Muscle of leg (tissue), 16 donors: ENCODE measurements around the gene OR2T4. TPM values are rescaled to one million over a fixed set of nuclear protein-coding genes. Genes with fewer than 3 reads are reported as not detected.

Experiments
- DNase-seq: peaks from one replicate; pipeline ENCODE4 v3.0.0; 2013
- H3K27ac ChIP-seq: one replicate; pipeline ENCODE4 v1.5.1; 2013; ENCODE audit warnings: mild to moderate bottlenecking, low read length, control low read depth
- H3K27me3 ChIP-seq: one replicate; pipeline ENCODE4 v1.6.1; 2013; ENCODE audit warnings: low read length; ENCODE audit not compliant: control insufficient read depth, insufficient read depth
- H3K36me3 ChIP-seq: one replicate; pipeline ENCODE4 v1.6.1; 2013; ENCODE audit warnings: low read length; ENCODE audit not compliant: control insufficient read depth, insufficient read depth
- H3K4me1 ChIP-seq: one replicate; pipeline ENCODE4 v1.6.1; 2013; ENCODE audit warnings: low read length; ENCODE audit not compliant: control insufficient read depth, insufficient read depth
- H3K4me3 ChIP-seq: one replicate; pipeline ENCODE4 v1.5.1; 2013; ENCODE audit warnings: low read length, control low read depth
- H3K9me3 ChIP-seq: replicated peaks from 2 replicates; pipeline ENCODE4 v1.6.1; 2013; ENCODE audit warnings: low read depth, low read length; ENCODE audit not compliant: control insufficient read depth
- WGBS: methylation state at CpG from one replicate; pipeline ENCODE4 v1.1.5; 2013; ENCODE audit warnings: missing lambda C conversion rate; ENCODE audit not compliant: insufficient coverage; 5-methylcytosine and 5-hydroxymethylcytosine counted together
- long read RNA-seq, 11 donors: transcript quantifications; one replicate each; lab custom pipeline, GENCODE V29; 2026
- polyA plus RNA-seq, 8 donors: library from polyadenylated mRNA; unstranded; fragments of 120-200 nt; gene quantifications; one replicate each; pipeline versions ENCODE4 v1.2.1 to v1.2.3, GENCODE V29; 2013; ENCODE audit warnings: inconsistent platforms in 1 of 8, low replicate concordance in 1 of 8; ENCODE audit not compliant: insufficient read length in 8 of 8, insufficient read depth in 1 of 8
- total RNA-seq: library from RNA; stranded (reverse); fragments of 120-200 nt; gene quantifications from one replicate; pipeline ENCODE4 v1.2.4, GENCODE V29; 2013

OR2T4 gene
- total RNA-seq (not detected), polyA plus RNA-seq (not detected)
- long read RNA-seq, donor 1: 0 reads
- long read RNA-seq, donor 2: 0 reads
- long read RNA-seq, donor 3: 0 reads
- long read RNA-seq, donor 4: 0 reads
- long read RNA-seq, donor 5: 0 reads
- long read RNA-seq, donor 6: 0 reads
- long read RNA-seq, donor 7: 0 reads
- long read RNA-seq, donor 8: 0 reads
- long read RNA-seq, donor 9: 0 reads
- long read RNA-seq, donor 10: 0 reads
- long read RNA-seq, donor 11: 0 reads

GRCh38 chr1:248361121-248361715 lies at the start of gene OR2T4:
Gene OR2T4, plus strand, starts transcription at chr1:248361665. Its CDS starts 0 bp downstream, at chr1:248361665.
- no peak for DNase-seq
- Histone ChIP-seq H3K9me3 (peaks cover 13% of the 10 kb centered on the region), H3K4me3 (no peak within 1 kb of the TSS), H3K4me1 (no peaks in the 10 kb centered on the region), H3K27ac (no peak within 1 kb of the TSS), H3K27me3 (no peaks in the 10 kb centered on the region), H3K36me3 (no peaks in the 10 kb centered on the region)
- WGBS: 13% methylated on average over 1 of the region's 3 CpGs

GRCh38 chr1:248316796-248317195 lies 44.7 kb upstream of the OR2T4 start:
- H3K36me3 ChIP-seq: no peaks in the 10 kb centered on the region
- H3K27me3 ChIP-seq: no peaks in the 10 kb centered on the region
- 85% methylated on average over 9 of the region's 11 CpGs for WGBS
- no peak for DNase-seq
- no peak overlapping the region for H3K27ac ChIP-seq
- H3K4me1 ChIP-seq: no peaks in the 10 kb centered on the region
- H3K4me3 ChIP-seq: no peak overlapping the region
- H3K9me3 ChIP-seq: peaks cover 36% of the 10 kb centered on the region

- H3K4me3 ChIP-seq: no peak within 1 kb of the TSS
- peaks cover 13% of the 10 kb centered on the region for H3K9me3 ChIP-seq
- no peak within 1 kb of the TSS for H3K27ac ChIP-seq
- no peaks in the 10 kb centered on the region for H3K4me1 ChIP-seq
- H3K27me3 ChIP-seq: no peaks in the 10 kb centered on the region
- DNase-seq: no peak
- WGBS: no CpG with 5 or more reads among the region's 1 CpG
- H3K36me3 ChIP-seq: no peaks in the 10 kb centered on the region
Observed at GRCh38 chr1:248324468-248324867, 37.0 kb upstream of the OR2T4 start, which contains the start of gene OR2M7. Gene OR2M7, minus strand, starts transcription at chr1:248324568. Its CDS starts 0 bp downstream, at chr1:248324568.

- H3K27ac ChIP-seq: no peak overlapping the region
- DNase-seq: no peak
- no CpG with 5 or more reads among the region's 3 CpGs for WGBS
- no peaks in the 10 kb centered on the region for H3K36me3 ChIP-seq
- H3K27me3 ChIP-seq: no peaks in the 10 kb centered on the region
- no peak overlapping the region for H3K4me3 ChIP-seq
- H3K4me1 ChIP-seq: no peaks in the 10 kb centered on the region
- H3K9me3 ChIP-seq: peaks cover 20% of the 10 kb centered on the region
Observed at GRCh38 chr1:248343451-248343850, 18.0 kb upstream of the OR2T4 start.

- peaks cover 20% of the 10 kb centered on the region for H3K9me3 ChIP-seq
- H3K27me3 ChIP-seq: no peaks in the 10 kb centered on the region
- WGBS: no CpG with 5 or more reads among the region's 4 CpGs
- H3K27ac ChIP-seq: no peak within 1 kb of the TSS
- no peaks in the 10 kb centered on the region for H3K36me3 ChIP-seq
- no peak for DNase-seq
- no peak within 1 kb of the TSS for H3K4me3 ChIP-seq
- H3K4me1 ChIP-seq: no peaks in the 10 kb centered on the region
Observed at GRCh38 chr1:248348475-248348874, 13.0 kb upstream of the OR2T4 start, which contains the start of gene OR14C36. Gene OR14C36, plus strand, starts transcription at chr1:248348775. Its CDS starts 0 bp downstream, at chr1:248348775.

GRCh38 chr1:248359415-248359814 lies 2.0 kb upstream of the OR2T4 start:
- H3K27me3 ChIP-seq: no peaks in the 10 kb centered on the region
- no peak for DNase-seq
- no peak overlapping the region for H3K4me3 ChIP-seq
- H3K36me3 ChIP-seq: no peaks in the 10 kb centered on the region
- 40% methylated on average over 1 of the region's 3 CpGs for WGBS
- H3K27ac ChIP-seq: no peak overlapping the region
- no peaks in the 10 kb centered on the region for H3K4me1 ChIP-seq
- peaks cover 9% of the 10 kb centered on the region for H3K9me3 ChIP-seq

GRCh38 chr1:248366609-248367008 lies 5.1 kb downstream of the OR2T4 start:
- H3K4me3 ChIP-seq: no peak overlapping the region
- no peaks in the 10 kb centered on the region for H3K4me1 ChIP-seq
- H3K9me3 ChIP-seq: peaks cover 6% of the 10 kb centered on the region
- no peak overlapping the region for H3K27ac ChIP-seq
- no peaks in the 10 kb centered on the region for H3K27me3 ChIP-seq
- DNase-seq: no peak
- no peaks in the 10 kb centered on the region for H3K36me3 ChIP-seq

DNA sequence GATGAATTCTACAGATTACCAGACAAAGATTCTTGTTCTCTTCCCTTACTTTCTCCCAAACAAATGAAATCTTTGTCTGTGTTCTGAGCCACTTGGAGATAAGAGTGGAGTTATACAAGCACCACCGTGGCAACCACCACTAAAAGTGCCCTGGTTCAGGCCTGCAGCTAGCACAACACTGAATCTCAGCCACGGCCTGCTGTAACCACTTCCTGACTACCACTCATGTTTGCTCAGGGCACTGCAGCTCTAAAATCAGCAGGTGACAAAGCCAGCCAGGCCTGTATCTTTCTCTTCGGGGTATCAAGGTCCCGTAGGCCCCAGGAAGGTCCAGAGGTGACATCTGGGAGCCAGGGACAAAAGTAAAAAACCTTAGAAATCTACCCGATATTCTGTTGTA lies 10.9 kb downstream of the OR2T4 start:
- no peak overlapping the region for H3K27ac ChIP-seq
- peaks cover 15% of the 10 kb centered on the region for H3K9me3 ChIP-seq
- no peaks in the 10 kb centered on the region for H3K27me3 ChIP-seq
- 94% methylated on average over 5 of the region's 5 CpGs for WGBS
- no peaks in the 10 kb centered on the region for H3K4me1 ChIP-seq
- H3K36me3 ChIP-seq: no peaks in the 10 kb centered on the region
- DNase-seq: no peak
- no peak overlapping the region for H3K4me3 ChIP-seq

DNA sequence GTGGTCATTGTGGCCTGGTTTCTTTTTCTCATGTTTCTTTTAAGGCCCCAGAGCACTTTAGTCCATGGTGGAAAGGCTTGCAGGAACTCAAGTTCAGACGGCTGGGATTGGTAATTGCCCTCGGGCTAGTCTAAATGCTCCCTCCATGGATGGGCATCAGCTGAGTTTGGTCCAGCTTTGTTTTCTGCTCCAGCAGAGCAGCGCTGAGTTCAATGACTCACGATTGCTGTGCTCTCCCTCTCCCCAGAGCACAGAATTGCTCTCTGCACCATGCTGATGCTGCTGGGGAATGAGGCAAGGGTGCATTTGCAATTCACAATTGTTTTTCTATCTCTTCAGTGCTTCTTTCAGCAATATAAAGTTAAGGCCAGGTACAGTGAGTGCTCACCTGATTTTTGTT lies 12.3 kb downstream of the OR2T4 start:
- no peak for DNase-seq
- H3K27me3 ChIP-seq: no peaks in the 10 kb centered on the region
- no peaks in the 10 kb centered on the region for H3K36me3 ChIP-seq
- no peaks in the 10 kb centered on the region for H3K4me1 ChIP-seq
- no peak overlapping the region for H3K4me3 ChIP-seq
- peaks cover 15% of the 10 kb centered on the region for H3K9me3 ChIP-seq
- no peak overlapping the region for H3K27ac ChIP-seq
- WGBS: 62% methylated on average over 4 of the region's 4 CpGs

DNA sequence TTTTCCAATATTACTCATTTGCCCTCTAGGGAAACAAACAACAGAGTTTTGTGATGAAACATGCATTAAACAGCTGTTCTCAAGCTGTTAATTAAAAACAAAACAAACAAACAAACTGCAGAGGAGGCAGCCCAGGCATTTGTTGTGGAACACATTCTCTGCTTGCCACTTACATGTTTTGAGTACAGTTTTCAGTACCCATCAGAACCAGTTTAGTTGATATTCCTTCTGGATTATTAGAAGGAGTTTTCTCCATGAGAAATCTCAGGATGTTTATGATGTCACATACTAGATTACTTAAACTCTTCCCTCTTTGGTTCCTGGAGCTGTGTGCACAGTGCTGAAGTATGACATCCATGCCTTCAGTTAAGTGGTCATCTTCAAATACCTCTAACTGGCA lies 14.0 kb downstream of the OR2T4 start, which contains the start of gene OR2T6:
TSS of gene OR2T6 (plus strand) at position 301 of the 400 bp plus-strand sequence. CDS start 11,863 bp downstream, outside the sequence.
- peaks cover 15% of the 10 kb centered on the region for H3K9me3 ChIP-seq
- no peak within 1 kb of the TSS for H3K4me3 ChIP-seq
- DNase-seq: no peak
- no peaks in the 10 kb centered on the region for H3K4me1 ChIP-seq
- H3K27me3 ChIP-seq: no peaks in the 10 kb centered on the region
- H3K27ac ChIP-seq: no peak within 1 kb of the TSS
- no peaks in the 10 kb centered on the region for H3K36me3 ChIP-seq
